ENCODE results near the gene LARGE1. TPM values are rescaled to one million over a fixed set of nuclear protein-coding genes. Genes with fewer than 3 reads are reported as not detected.

Gene LARGE1
- total and polyA plus RNA-seq, 2 of the 4 experiments (the other 2 are of a cell fraction), result 6.2 to 12.4 TPM

- Histone ChIP-seq H3K14ac (replicated peaks; ENCODE audit: low read depth, low read length) (no peak overlapping the region), H3K23ac (ENCODE audit: low read depth, low read length) (no peak overlapping the region), H3K9me1 (ENCODE audit: insufficient read depth, low read length) (peaks cover 8% of the 10 kb centered on the region), H2AK5ac (ENCODE audit: low read depth, low read length) (no peak overlapping the region), H4K91ac (ENCODE audit: insufficient read depth, low read depth, low read length) (no peak overlapping the region), H2BK5ac (ENCODE audit: low read depth, low read length, poor library complexity, severe bottlenecking) (no peak overlapping the region), H2BK20ac (ENCODE audit: low read depth, low read length) (no peak overlapping the region), H4K8ac (ENCODE audit: low read depth in 2 of 2, low read length in 2 of 2) (no peak overlapping the region), H3K56ac (ENCODE audit: extremely low read depth, insufficient read depth, low read length) (no peak overlapping the region), H2BK120ac (ENCODE audit: low read depth, low read length) (no peak overlapping the region), H3K27me3 (ENCODE audit: control insufficient read depth, insufficient read depth, low read length) (no peaks in the 10 kb centered on the region), H3K4me2 (ENCODE audit: low read depth, low read length) (no peak overlapping the region), H3K4me1 (ENCODE audit: control insufficient read depth, insufficient read depth, low read length) (peaks cover 5% of the 10 kb centered on the region; the same call in 1 of the 2 replicates), H4K5ac (ENCODE audit: low read depth, low read length) (no peak overlapping the region), H2BK15ac (ENCODE audit: low read depth, low read length) (no peak overlapping the region), H3K4me3 (ENCODE audit: insufficient read depth, low read depth, low read length) (no peak overlapping the region), H3K27ac (ENCODE audit: insufficient read depth, low read length) (no peak overlapping the region), H3K9ac (ENCODE audit: low read depth, low read length) (no peak overlapping the region), H3K18ac (ENCODE audit: low read depth, low read length) (no peak overlapping the region), H2AFZ (replicated peaks; ENCODE audit: low read length, poor library complexity) (no peak overlapping the region), H3K36me3 (ENCODE audit: control insufficient read depth, insufficient read depth, low read length) (no peaks in the 10 kb centered on the region), H2AK9ac (replicated peaks; ENCODE audit: low read depth, low read length, poor library complexity) (no peak overlapping the region), H3K79me1 (ENCODE audit: low read depth in 1 of 2, low read length in 2 of 2) (peaks cover 18 to 33% of the 10 kb centered on the region in 2 experiments), H4K20me1 (ENCODE audit: insufficient read depth, low read length) (no peaks in the 10 kb centered on the region), H3K9me3 (ENCODE audit: control insufficient read depth, insufficient read depth, low read length) (peaks cover 2% of the 10 kb centered on the region; the same call in 1 of the 2 replicates), H3K4ac (ENCODE audit: low read depth, low read length) (no peak overlapping the region)
- ChIA-PET POLR2A (ENCODE audit: unreplicated experiment) (no interaction called here), CTCF (no interaction called here)
- no TSS peak for BruUV-seq (replicated peaks)
- in situ Hi-C loops (cut with MboI; ENCODE audit: low sequenced_read_pairs) (no loop called here), dilution Hi-C loops (cut with HindIII; ENCODE audit: low sequenced_read_pairs, unreplicated experiment) (no loop called here), intact Hi-C loops (cut with micrococcal nuclease) (no loop called here)
- no peak for DNase-seq
- ATAC-seq (ENCODE audit: low read depth), result no peak
- TF ChIP-seq POLR2A (IDR thresholded peaks at IDR 0.05; ENCODE audit: low read depth, low read length) (no peak), RAD21 (IDR thresholded peaks at IDR 0.05; ENCODE audit: low read length) (no peak), RFX5 (IDR thresholded peaks at IDR 0.05; ENCODE audit: low read depth, low read length) (no peak), MXI1 (IDR thresholded peaks at IDR 0.05; ENCODE audit: borderline replicate concordance, low read depth, low read length) (no peak), USF2 (IDR thresholded peaks at IDR 0.05; ENCODE audit: low read depth, low read length) (no peak), BHLHE40 (IDR thresholded peaks at IDR 0.05; ENCODE audit: low read depth, low read length) (no peak), ELK1 (IDR thresholded peaks at IDR 0.05; ENCODE audit: borderline replicate concordance, low read depth, low read length) (no peak), CHD1 (IDR thresholded peaks at IDR 0.05; ENCODE audit: low read depth, low read length) (no peak), MAFK (IDR thresholded peaks at IDR 0.05; ENCODE audit: low read depth, low read length) (no peak)
- 91% methylated on average over 5 of the region's 7 CpGs; no CpG with 5 or more reads in 1 of the 2 experiments for WGBS, 2 experiments (ENCODE audit: extremely low coverage in 2 of 2, insufficient read length in 1 of 2)
Measured at GRCh38 chr22:33891992-33892391, 28.3 kb downstream of the LARGE1 start.

Measured in IMR-90 (cell line).